ENCODE measurements around the gene SH2D2A.

The SH2D2A gene

DNA sequence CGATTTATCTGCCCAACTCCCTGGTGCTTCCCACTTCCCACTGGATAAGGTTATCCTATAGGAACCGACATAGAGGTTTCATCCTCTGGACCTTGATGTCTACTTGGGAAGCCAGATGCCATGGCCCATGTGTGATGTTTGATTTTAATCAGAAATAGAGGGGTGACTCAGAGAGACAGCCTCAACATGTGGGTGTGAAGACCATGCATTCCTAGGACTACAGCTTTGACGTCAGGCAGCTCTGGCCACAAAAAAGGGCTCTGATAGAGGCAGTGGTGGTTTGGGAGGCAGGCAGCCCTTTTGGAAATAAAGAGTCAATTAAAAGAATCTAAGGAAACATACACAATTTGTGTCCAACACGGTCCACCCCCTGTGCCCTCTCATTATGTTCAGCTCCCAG is 5.2 kb upstream of the SH2D2A start:
- H3K27ac ChIP-seq: no peak overlapping the region
- no peak for TF ChIP-seq ZFX (IDR thresholded peaks at IDR 0.05)
- TF ChIP-seq, protein P1, sequence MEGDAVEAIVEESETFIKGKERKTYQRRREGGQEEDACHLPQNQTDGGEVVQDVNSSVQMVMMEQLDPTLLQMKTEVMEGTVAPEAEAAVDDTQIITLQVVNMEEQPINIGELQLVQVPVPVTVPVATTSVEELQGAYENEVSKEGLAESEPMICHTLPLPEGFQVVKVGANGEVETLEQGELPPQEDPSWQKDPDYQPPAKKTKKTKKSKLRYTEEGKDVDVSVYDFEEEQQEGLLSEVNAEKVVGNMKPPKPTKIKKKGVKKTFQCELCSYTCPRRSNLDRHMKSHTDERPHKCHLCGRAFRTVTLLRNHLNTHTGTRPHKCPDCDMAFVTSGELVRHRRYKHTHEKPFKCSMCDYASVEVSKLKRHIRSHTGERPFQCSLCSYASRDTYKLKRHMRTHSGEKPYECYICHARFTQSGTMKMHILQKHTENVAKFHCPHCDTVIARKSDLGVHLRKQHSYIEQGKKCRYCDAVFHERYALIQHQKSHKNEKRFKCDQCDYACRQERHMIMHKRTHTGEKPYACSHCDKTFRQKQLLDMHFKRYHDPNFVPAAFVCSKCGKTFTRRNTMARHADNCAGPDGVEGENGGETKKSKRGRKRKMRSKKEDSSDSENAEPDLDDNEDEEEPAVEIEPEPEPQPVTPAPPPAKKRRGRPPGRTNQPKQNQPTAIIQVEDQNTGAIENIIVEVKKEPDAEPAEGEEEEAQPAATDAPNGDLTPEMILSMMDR (conservative IDR thresholded peaks at IDR 0.05): no peak

DNA sequence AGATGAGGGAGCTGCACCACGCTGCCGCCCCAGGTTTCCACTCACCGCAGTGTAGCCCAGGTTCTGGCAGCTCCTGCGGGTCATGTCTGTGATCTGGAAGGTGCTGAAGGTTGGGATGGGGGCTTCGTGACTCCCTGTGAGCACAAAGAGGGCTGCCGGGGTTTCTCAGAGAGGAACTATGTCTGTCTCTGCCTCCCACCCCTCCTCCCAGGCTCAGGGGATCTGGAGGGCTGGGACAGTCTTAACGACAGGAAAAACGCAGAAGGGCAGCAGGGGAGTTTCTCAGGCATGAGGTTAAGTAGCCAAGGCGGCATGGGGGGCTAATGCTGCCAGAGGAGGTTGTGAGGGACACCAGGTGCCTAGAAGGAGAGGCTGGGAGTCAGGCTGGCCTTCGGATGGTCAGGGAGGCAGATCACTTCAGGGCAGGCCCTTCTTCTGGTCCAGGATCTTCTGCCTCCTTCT is 656 bp downstream of the SH2D2A start:
- no peak overlapping the region for H3K27ac ChIP-seq

DNA sequence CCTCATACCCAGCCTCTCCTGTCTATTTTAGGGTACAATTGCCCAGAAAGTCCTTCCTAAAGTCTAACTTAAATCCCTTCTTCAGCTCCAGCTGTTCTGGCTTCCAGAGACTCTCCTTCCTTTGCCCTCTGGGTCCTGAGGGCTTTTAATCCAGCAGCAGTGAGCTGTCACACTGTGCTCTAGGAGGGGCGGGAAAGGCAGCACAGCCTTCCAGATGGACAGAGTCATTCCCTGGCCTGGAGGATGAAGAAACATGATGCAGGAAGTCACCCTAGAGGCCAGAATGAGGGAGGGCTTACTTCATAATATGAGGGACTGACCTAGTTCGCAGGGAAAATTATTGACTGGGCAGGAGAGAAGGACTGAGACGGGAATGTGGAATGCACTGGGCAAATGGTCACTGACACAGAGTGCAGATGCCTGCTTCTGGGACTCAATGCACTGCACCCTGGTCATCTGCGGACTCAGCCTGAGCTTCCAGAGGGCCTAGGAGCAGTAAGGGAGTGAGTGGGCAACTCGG is 1.3 kb downstream of the SH2D2A start:
- H3K27ac ChIP-seq: no peak overlapping the region
- TF ChIP-seq, protein P1 (conservative IDR thresholded peaks at IDR 0.05): no peak
- no peak for TF ChIP-seq ZFX (IDR thresholded peaks at IDR 0.05)

More for the DNA sequence above, 656 bp downstream of the SH2D2A start:
- TF ChIP-seq, protein P1 (conservative IDR thresholded peaks at IDR 0.05): no peak

DNA sequence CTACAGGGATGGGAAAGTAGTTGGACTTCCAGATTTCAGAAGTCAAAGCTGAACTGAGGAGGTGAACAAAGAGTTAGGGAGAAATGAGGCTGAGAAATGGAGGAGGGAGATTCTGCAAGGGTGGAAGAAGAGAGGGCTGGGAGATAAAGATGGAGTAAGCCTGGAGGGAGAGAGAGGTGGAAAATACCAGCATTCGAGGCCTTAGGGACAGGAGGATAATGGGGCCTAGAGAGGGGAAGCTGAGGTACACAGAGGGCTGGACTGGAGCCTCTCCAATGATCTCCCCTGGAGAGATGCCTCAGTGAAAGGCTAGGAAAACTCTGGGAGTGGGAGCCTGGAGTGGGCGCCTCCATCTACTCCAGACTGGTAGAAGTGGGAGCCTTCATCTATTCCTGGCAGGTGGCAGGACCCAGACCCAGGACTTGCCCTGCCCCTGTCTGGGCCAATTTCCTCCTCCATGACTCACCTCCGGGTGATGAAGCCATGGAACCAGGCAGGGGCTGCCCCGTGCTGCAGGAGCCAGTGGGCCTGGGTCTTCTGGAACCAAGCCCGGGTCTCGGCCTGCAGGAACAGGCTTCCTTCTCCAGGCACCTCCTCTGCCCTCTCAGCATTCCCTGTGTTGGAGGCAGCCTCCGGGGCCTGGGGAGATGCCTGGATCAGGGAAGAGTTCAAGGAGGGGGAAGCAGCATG is 1.9 kb downstream of the SH2D2A start:
- TF ChIP-seq, protein P1 (conservative IDR thresholded peaks at IDR 0.05): no peak
- no peak for TF ChIP-seq ZFX (IDR thresholded peaks at IDR 0.05)
- no peak overlapping the region for H3K27ac ChIP-seq

DNA sequence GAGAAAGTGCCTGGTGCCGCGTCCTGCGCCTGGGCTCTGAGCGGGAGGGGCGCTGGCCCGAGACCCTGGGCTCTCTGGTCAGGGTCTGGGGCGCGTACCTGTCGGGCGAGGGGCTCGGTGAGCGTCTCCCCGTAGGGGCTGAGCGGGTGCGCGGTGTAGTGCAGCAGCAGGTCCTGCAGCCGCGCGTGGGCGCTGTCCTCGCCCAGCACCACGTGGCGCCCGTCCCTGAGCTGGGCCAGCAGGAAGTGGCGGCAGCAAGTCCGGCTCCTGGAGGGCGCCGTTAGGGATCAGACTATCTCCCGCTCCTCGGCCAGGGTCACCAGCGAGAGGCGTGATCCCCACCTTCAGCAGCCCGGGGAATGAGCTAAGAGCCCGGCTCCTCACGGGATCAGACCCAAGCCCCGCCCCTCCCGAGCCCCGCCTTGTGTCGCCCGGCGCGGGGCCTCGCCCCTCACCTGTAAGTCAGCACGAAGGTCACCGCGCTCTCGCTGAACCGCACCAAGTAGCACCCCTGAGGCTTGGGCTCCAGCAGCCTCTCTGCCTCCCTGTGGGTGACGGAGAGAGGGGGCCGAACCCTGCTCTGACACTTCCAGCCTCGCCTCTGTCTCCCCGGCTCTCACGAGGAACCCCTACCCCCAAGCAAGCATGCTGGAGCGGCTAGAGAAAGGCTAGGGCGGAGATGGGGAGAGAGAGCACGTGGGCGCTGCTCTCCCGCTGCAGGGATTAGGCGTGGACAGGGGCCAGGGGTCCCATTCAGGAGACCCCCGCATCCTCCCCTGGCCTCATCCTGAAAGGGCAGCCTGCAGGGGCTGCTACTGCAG is 2.7 kb downstream of the SH2D2A start:
- TF ChIP-seq ZFX (IDR thresholded peaks at IDR 0.05): no peak
- TF ChIP-seq, protein P1 (conservative IDR thresholded peaks at IDR 0.05): no peak
- no peak overlapping the region for H3K27ac ChIP-seq

DNA sequence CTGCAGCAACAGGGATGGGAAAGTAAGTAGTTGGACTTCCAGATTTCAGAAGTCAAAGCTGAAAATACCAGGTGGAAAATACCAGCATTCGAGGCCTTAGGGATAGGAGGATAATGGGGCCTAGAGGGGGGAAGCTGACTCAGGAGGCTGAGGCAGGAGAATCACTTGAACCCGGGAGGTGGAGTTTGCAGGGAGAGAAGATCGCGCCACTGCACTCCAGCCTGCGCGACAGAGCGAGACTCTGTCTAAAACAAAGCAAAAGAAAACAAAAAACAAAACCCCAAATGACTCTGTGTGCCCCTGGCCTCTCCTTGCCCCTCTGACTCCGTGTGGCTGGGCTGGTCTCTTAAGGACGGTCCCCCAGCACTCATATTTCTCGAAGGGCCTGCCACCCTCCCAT is 3.4 kb downstream of the SH2D2A start:
- H3K27ac ChIP-seq: no peak overlapping the region
- TF ChIP-seq ZFX (IDR thresholded peaks at IDR 0.05): no peak
- TF ChIP-seq, protein P1 (conservative IDR thresholded peaks at IDR 0.05): no peak
